Heart left ventricle (tissue), 16 donors: ENCODE data around the gene CCDC188. TPM values are rescaled to one million over a fixed set of nuclear protein-coding genes. Genes with fewer than 3 reads are reported as not detected.

ENCODE experiments used
- ATAC-seq, 4 donors: fragments of 200-7000 bp; cut with Tn5 transposase; one replicate each; pipeline ENCODE4 v1.9.1; 2020 to 2022; ENCODE audit warnings: moderate library complexity in 4 of 4, mild to moderate bottlenecking in 3 of 4, moderate number of reproducible peaks in 1 of 4
- DNase-seq, 5 donors: peaks; one replicate each; pipeline ENCODE4 v3.0.0-alpha.2; 2020
- H3K27ac ChIP-seq, 12 donors: fragments of 200-600 bp; sonication (generic) in 4 of 12; one replicate each; pipeline versions ENCODE4 v1.5.0 to v1.8.0; 2016 to 2022; ENCODE audit warnings: mild to moderate bottlenecking in 2 of 12
- H3K27me3 ChIP-seq, 9 donors: fragments of 200-600 bp; sonication (generic) in 2 of 9; one replicate each; pipeline versions ENCODE4 v1.5.1 to v1.8.0; 2016 to 2022; ENCODE audit warnings: mild to moderate bottlenecking in 3 of 9
- H3K36me3 ChIP-seq, 9 donors: fragments of 200-600 bp; sonication (generic) in 2 of 9; one replicate each; pipeline versions ENCODE4 v1.5.0 to v1.8.0; 2018 to 2022; ENCODE audit warnings: mild to moderate bottlenecking in 2 of 9
- H3K4me1 ChIP-seq, 12 donors: fragments of 200-600 bp; sonication (generic) in 4 of 12; one replicate each; pipeline versions ENCODE4 v1.5.0 to v1.8.0; 2016 to 2022; ENCODE audit warnings: mild to moderate bottlenecking in 3 of 12
- H3K4me3 ChIP-seq, 12 donors: fragments of 200-600 bp; sonication (generic) in 4 of 12; one replicate each; pipeline versions ENCODE4 v1.5.0 to v1.8.0; 2017 to 2022; ENCODE audit warnings: mild to moderate bottlenecking in 9 of 12, moderate library complexity in 4 of 12
- H3K9me3 ChIP-seq, 12 donors: fragments of 200-600 bp; sonication (generic) in 4 of 12; one replicate each; pipeline versions ENCODE4 v1.5.0 to v1.8.0; 2016 to 2022; ENCODE audit warnings: mild to moderate bottlenecking in 1 of 12
- POLR2A ChIP-seq, 2 donors: fragments of 450-650 bp; IDR thresholded peaks; one replicate each; pipeline ENCODE4 v1.6.1; 2017; ENCODE audit warnings: antibody characterized with exemption in 2 of 2, mild to moderate bottlenecking in 2 of 2, moderate library complexity in 2 of 2
- WGBS, 4 donors: extraction: QIAGEN DNeasy Blood & Tissue Kit in 2 of 4; methylation state at CpG; one replicate each; pipeline versions ENCODE4 v1.1.5 to v1.1.7; 2013 to 2018; 5-methylcytosine and 5-hydroxymethylcytosine counted together
- intact Hi-C, 10 donors: fragments of 100-400 bp; cut with DNase I; formaldehyde crosslinking; loops; one replicate each; pipeline versions ENCODE4 v1.11.1 to v1.14.2; 2022
- polyA plus RNA-seq, 2 donors: library from polyadenylated mRNA; stranded (reverse); fragments of 200-250 nt; gene quantifications; one replicate each; pipeline ENCODE4 v1.2.3, GENCODE V29; 2013
- total RNA-seq, 9 donors: library from RNA; depleted of rRNA in 2 of 9; stranded (reverse); fragments of >200 nt in 2 of 9; fragmentation: NEBNext Ultra II Directional in 3 of 9; extraction: Animal tissue kit (Norgen Biotek cat#: 25700) in 3 of 9; gene quantifications; one replicate each; pipeline versions ENCODE4 v1.1.0 to v1.2.4, GENCODE V29; 2016 to 2023
- TF ChIP-seq, protein P1 (sequence below), 12 donors: fragments of 200-600 bp; sonication (generic) in 4 of 12; IDR thresholded peaks; one replicate each; pipeline versions ENCODE4 v1.5.0 to v1.8.0; 2018 to 2022; ENCODE audit warnings: antibody characterized with exemption in 12 of 12, mild to moderate bottlenecking in 5 of 12
- donor health status: ischemic (EF 13 %, LVEDD 7.1; RV severe dilation, severe dysfunction).
- donor health status: healthy with polysubstance abuse.
- donor health status: DM: no; HTN: yes; CAD: no.
- donor health status: DM: no; HTN: no; CAD: no.
- donor health status: ischemic (EF 25% LVEDD 6.9; RV normal size, moderate dysfunction).
- donor health status: ischemic (EF 25% LVEDD 5.7; RV mildly dilated, moderate dysfunction).
- donor health status: healthy.
- donor health status: DM: yes; HTN: yes; CAD: no.
- donor health status: ischemic (EF 35%, LVEDD 5.7; RV mildly dilated, moderate dysfunction).
- donor health status: nonischemic (EF 11% LVEDD 7.7; RV severe dilation, severe dysfunction).
- donor health status: DM: yes; HTN: yes; CAD: no.
- donor health status: PGD.
- donor health status: ischemic (EF 29% LVEDD 5.4; RV normal size, mild dysfunction).
- donor health status: nonischemic (EF 23%, LVEDD 6.1; RV moderate dilation, normal function).

CCDC188 gene
- total and polyA plus RNA-seq, 11 donors: 0.17 to 1.0 (median 0.50) TPM; not detected in 4

DNA sequence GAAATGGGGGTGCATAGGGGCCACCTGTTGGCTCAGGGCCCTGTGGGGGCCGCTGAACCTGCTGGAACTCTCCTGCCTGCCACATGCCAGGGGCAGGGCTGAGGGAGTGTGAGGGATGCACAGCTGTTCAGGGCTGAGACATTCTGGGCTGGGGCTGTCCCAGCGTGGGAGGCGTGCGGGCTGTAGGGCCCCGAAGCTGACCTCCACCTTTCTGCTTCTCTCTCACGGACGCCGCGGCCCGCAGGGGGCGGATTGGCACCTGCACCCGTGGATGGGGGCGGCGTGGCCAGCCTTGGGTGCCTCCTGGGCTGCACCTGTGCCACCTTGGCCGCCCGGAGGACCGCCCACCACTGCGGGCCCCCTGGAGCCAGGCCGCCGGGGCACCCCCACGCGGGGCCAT lies 4.1 kb downstream of the CCDC188 start:
- ATAC-seq (no peak), DNase-seq (no peak)
- H3K4me3 ChIP-seq: no peak overlapping the region
- H3K27me3 ChIP-seq: no peaks in the 10 kb centered on the region
- TF ChIP-seq, protein P1, sequence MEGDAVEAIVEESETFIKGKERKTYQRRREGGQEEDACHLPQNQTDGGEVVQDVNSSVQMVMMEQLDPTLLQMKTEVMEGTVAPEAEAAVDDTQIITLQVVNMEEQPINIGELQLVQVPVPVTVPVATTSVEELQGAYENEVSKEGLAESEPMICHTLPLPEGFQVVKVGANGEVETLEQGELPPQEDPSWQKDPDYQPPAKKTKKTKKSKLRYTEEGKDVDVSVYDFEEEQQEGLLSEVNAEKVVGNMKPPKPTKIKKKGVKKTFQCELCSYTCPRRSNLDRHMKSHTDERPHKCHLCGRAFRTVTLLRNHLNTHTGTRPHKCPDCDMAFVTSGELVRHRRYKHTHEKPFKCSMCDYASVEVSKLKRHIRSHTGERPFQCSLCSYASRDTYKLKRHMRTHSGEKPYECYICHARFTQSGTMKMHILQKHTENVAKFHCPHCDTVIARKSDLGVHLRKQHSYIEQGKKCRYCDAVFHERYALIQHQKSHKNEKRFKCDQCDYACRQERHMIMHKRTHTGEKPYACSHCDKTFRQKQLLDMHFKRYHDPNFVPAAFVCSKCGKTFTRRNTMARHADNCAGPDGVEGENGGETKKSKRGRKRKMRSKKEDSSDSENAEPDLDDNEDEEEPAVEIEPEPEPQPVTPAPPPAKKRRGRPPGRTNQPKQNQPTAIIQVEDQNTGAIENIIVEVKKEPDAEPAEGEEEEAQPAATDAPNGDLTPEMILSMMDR (IDR thresholded peaks at IDR 0.05): no peak
- TF ChIP-seq POLR2A (IDR thresholded peaks at IDR 0.05): no peak
- no peak overlapping the region for H3K27ac ChIP-seq
- H3K4me1 ChIP-seq: no peaks in the 10 kb centered on the region
- WGBS, 4 donors: 88 to 91% (median 89%) methylated on average over 9 to 22 of the region's 22 CpGs
- H3K9me3 ChIP-seq: no peaks in the 10 kb centered on the region
- intact Hi-C loops: no loop called here
- peaks cover 0 to 40% (median 6%) of the 10 kb centered on the region in 9 donors for H3K36me3 ChIP-seq

DNA sequence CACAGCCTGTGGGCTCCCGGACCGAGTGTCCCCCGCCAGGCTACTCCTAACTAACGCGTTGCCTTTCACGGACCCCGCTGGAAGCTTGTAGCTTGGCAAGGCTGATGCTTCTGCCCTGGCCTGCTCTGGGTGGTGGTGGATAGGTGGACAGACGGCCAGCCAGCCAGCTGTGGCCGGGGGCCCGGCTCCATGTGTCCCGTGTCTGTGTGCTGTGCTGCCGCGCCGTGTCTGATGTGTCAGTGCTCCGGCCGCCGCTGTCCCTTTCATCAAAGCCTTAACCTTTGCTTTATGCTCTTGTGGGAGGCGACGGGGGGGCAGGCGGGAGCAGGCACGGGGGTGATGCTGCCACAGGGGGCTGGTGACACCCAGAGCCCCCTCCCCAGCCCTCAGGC lies 5.0 kb downstream of the CCDC188 start:
- H3K36me3 ChIP-seq: peaks cover 0 to 47% (median 6%) of the 10 kb centered on the region in 9 donors
- no peak for ATAC-seq
- TF ChIP-seq, protein P1 (IDR thresholded peaks at IDR 0.05): no peak
- no peak for TF ChIP-seq POLR2A (IDR thresholded peaks at IDR 0.05)
- H3K4me3 ChIP-seq: no peak overlapping the region
- H3K9me3 ChIP-seq: no peaks in the 10 kb centered on the region
- H3K4me1 ChIP-seq: no peaks in the 10 kb centered on the region
- H3K27me3 ChIP-seq: no peaks in the 10 kb centered on the region
- DNase-seq: no peak
- 90 to 94% (median 94%) methylated on average over 10 to 21 of the region's 21 CpGs for WGBS, 4 donors
- intact Hi-C loops: no loop called here
- no peak overlapping the region for H3K27ac ChIP-seq

DNA sequence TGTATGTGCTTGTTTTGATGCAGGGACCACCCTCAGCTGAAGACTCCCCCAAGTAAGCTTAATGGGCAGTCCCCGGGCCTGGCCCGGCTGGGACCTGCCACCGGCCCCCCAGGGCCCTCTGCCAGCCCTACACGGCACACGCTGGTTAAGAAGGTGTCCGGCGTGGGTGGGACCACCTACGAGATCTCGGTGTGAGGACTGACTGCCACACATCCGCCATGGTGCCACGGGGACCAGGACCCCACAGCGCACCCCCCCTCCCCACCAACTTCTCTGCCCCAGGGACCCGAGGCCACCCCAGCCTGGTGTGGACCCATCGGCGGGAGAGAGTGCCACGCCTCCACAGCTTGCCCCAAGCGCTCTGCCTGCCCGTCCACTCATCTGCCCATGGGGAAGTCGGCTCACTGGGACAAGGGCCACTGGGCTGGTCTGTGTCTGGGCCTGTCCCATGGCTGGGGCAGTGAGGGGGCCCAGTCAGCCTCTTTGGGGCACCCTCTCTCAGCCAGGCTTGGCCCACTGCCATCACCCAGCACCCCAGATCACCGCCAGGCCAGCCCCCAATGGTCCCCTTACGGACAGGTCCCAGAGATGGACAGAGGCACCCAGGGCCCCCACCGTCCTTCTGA lies 5.5 kb downstream of the CCDC188 start:
- intact Hi-C loops: no loop called here
- Histone ChIP-seq H3K9me3 (no peaks in the 10 kb centered on the region), H3K4me3 (no peak overlapping the region), H3K36me3 (peaks cover 0 to 52% (median 6%) of the 10 kb centered on the region in 9 donors), H3K4me1 (no peaks in the 10 kb centered on the region), H3K27ac (no peak overlapping the region), H3K27me3 (no peaks in the 10 kb centered on the region)
- ATAC-seq (no peak), DNase-seq (no peak)
- TF ChIP-seq, protein P1 (IDR thresholded peaks at IDR 0.05): no peak
- no peak for TF ChIP-seq POLR2A (IDR thresholded peaks at IDR 0.05)
- 94 to 95% (median 94%) methylated on average over 8 to 22 of the region's 22 CpGs for WGBS, 4 donors

DNA sequence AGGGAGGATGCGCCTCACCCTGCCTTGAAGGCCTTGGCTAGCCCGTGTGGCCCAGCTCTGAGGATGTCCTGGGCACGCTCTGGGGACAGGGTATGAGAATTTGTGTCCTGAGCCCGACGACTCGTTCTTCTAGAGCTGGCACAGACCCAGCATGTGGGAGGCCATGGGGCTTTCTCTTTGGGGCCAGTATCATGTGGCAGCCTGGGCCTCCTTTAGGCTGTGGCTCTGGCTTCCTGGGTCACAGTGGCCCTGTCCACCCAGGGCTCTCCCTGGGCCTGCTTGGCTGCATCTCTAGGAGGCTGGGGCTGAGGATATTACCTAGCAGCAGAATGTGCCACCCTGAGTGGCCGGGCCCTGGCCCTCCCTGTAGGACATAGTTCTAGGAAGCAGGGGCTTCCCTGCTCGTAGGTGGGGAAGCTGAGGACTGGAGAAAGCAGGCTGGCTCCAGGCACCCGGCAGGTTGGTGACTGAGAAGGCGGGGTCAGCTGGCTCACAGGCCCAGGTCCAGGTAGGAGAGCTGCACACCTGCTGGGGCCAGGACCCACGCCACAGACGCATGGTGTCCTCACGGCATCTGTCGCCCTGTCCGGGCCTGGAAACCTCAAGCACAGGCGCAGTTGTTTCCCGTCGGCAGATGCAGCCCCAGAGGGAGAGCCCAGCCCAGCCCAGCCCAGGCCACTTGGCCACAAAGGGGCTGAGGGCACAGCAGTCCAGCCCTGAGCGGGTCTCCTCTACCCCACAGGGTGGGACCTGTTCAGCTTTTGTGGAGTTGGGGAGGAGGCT lies 6.8 kb downstream of the CCDC188 start:
- intact Hi-C loops: no loop called here
- no peaks in the 10 kb centered on the region for H3K4me1 ChIP-seq
- no peak overlapping the region for H3K4me3 ChIP-seq
- no peaks in the 10 kb centered on the region for H3K27me3 ChIP-seq
- TF ChIP-seq, protein P1 (IDR thresholded peaks at IDR 0.05): no peak
- TF ChIP-seq POLR2A (IDR thresholded peaks at IDR 0.05): no peak
- no peaks in the 10 kb centered on the region for H3K9me3 ChIP-seq
- DNase-seq (no peak), ATAC-seq (no peak)
- no peak overlapping the region for H3K27ac ChIP-seq
- WGBS, 4 donors: 80 to 90% (median 87%) methylated on average over 10 to 19 of the region's 19 CpGs
- peaks cover 0 to 59% (median 12%) of the 10 kb centered on the region in 9 donors for H3K36me3 ChIP-seq
